ENCODE data around the gene MTA2. TPM values are rescaled to one million over a fixed set of nuclear protein-coding genes. Genes with fewer than 3 reads are reported as not detected.

MTA2 gene
- total and polyA plus RNA-seq, 2 of the 8 experiments (the other 6 are each of a cell fraction or from before 2014, with no cell fraction given), result 25.7 to 114 TPM

- no peak for TF ChIP-seq CHD7 (IDR thresholded peaks at IDR 0.05; ENCODE audit: insufficient replicate concordance, low read length)
- peak in 1 of 3 experiments; percentile 7; a peak in 1 of 4 replicates for TF ChIP-seq CTCF (IDR thresholded peaks at IDR 0.05; ENCODE audit: control extremely low read depth in 1 of 3, insufficient read depth in 1 of 3, low read depth in 1 of 3, low read length in 3 of 3)
- TF ChIP-seq TBP (IDR thresholded peaks at IDR 0.05; ENCODE audit: low read depth, low read length), result peak; percentile 50; the same call in 1 of the 2 replicates
- peak; percentile 77 for TF ChIP-seq YY1 (IDR thresholded peaks at IDR 0.05; ENCODE audit: low read depth, low read length)
- TF ChIP-seq, protein P1, sequence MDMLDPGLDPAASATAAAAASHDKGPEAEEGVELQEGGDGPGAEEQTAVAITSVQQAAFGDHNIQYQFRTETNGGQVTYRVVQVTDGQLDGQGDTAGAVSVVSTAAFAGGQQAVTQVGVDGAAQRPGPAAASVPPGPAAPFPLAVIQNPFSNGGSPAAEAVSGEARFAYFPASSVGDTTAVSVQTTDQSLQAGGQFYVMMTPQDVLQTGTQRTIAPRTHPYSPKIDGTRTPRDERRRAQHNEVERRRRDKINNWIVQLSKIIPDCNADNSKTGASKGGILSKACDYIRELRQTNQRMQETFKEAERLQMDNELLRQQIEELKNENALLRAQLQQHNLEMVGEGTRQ (IDR thresholded peaks at IDR 0.05; ENCODE audit: low read length), result no peak; the same call in 1 of the 2 replicates
These were observed 20.2 kb upstream of the MTA2 start, which contains the start of gene B3GAT3 (continued) for GRCh38 chr11:62621567-62622470.

All from H1 (cell line).